ENCODE results near the gene GRK5.

GRK5 gene

DNA sequence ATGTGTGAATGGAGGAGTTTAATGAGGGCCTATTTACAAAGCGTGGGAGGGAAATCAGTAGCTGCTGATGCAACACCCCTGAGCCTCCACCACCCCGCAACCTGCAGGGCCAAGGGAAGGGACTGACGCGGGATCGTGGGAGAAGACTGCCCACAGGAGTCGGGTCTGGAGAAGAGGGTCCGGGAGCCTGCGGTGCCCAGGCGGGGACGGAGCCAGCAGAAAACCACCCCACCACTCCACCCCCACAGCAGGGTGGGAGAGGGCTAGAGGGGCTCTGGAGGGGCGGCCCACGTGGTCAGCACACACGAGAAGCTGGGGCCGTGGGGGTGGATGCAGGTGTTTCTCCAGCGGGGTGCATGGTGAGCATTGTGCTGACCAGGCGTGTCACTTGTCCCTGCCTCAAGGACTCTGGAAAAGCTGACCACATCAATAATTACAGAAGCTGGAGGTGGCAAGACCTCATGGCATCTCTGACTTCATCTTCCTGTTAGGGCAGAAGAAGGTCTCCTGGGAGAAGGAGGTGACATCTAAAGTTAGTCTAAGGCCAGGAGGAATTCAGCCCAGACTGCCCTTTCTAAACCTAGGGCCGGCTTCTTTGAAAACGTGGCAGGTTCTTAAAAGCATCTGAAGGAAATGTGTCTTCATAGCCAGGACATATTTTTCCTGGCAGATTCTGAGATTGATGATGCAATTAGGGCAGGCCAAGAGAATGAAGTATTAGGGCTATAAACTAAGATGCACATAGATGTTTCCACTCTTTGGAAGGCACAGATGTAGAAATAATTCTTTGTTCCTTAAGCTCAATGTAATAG, 184.3 kb downstream of the GRK5 start:
- TF ChIP-seq, protein P1, sequence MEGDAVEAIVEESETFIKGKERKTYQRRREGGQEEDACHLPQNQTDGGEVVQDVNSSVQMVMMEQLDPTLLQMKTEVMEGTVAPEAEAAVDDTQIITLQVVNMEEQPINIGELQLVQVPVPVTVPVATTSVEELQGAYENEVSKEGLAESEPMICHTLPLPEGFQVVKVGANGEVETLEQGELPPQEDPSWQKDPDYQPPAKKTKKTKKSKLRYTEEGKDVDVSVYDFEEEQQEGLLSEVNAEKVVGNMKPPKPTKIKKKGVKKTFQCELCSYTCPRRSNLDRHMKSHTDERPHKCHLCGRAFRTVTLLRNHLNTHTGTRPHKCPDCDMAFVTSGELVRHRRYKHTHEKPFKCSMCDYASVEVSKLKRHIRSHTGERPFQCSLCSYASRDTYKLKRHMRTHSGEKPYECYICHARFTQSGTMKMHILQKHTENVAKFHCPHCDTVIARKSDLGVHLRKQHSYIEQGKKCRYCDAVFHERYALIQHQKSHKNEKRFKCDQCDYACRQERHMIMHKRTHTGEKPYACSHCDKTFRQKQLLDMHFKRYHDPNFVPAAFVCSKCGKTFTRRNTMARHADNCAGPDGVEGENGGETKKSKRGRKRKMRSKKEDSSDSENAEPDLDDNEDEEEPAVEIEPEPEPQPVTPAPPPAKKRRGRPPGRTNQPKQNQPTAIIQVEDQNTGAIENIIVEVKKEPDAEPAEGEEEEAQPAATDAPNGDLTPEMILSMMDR (IDR thresholded peaks at IDR 0.05; ENCODE audit: control insufficient read depth, extremely low read depth, insufficient read depth): no peak
- no peak overlapping the region for H3K4me3 ChIP-seq (ENCODE audit: low read depth, low read length)
- DNase-seq (ENCODE audit: low read depth): no peak

DNA sequence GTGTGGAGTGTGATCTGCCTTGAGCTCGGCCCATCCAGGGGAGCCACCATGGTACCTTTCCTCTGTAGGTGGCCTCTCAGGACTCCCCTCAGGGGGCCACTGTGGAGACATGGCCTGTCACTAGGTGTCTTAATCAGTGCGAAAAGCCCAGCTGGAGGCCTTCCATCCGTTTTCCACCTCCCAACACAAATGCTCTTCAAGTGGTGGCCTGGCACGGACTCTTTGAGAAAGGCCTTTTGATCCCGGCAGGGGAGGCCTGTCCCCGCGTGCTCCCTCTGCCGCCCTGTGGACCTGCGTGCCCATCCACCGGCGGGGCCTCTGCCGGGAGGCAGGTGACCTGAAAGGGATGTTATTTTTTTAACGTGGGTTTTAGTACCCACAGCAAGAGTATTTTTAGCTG, 185.6 kb downstream of the GRK5 start:
- TF ChIP-seq, protein P1 (IDR thresholded peaks at IDR 0.05; ENCODE audit: control insufficient read depth, extremely low read depth, insufficient read depth): no peak
- DNase-seq (ENCODE audit: low read depth): no peak
- H3K4me3 ChIP-seq (ENCODE audit: low read depth, low read length): no peak overlapping the region

DNA sequence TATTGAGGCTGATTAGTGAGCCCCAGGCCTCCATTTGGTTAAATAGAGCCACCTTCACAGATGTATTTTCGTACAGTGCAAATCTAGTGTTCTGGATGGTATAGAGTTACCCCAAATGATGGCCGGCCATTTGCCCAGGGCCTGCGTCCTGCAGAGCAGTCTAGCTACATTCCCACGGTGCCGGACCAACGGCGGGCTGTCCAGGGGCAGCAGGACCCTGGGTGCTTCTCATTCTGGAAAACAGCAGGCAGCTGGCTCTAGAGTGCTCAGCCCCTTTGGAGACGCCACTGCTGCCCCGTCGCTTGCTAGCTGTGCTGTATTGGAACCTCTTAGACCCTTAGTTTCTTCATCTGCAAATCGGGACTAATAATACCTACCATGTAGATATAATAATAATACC, 186.1 kb downstream of the GRK5 start:
- DNase-seq (ENCODE audit: low read depth): no peak
- no peak overlapping the region for H3K4me3 ChIP-seq (ENCODE audit: low read depth, low read length)
- TF ChIP-seq, protein P1 (IDR thresholded peaks at IDR 0.05; ENCODE audit: control insufficient read depth, extremely low read depth, insufficient read depth): no peak

DNA sequence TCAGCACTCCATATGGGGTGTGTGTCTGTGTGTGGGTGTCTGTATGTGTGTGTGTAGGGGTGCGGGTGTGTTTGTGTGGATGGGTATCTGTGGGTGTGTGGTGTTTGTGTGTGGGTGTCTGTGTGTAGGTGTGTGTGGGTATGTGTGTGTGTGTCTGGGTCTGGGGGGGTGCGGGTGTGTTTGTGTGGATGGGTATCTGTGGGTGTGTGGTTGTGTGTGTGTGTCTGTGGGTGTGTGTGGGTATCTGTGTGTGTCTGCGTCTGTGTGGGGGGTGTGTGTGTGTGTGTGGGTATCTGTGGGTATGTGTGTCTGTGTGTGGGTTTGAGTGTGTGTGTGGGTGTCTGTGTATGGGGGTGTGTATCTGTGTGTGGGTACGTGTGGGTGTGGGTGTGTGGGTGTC, 186.5 kb downstream of the GRK5 start:
- TF ChIP-seq, protein P1 (IDR thresholded peaks at IDR 0.05; ENCODE audit: control insufficient read depth, extremely low read depth, insufficient read depth): no peak
- no peak overlapping the region for H3K4me3 ChIP-seq (ENCODE audit: low read depth, low read length)
- DNase-seq (ENCODE audit: low read depth): no peak

DNA sequence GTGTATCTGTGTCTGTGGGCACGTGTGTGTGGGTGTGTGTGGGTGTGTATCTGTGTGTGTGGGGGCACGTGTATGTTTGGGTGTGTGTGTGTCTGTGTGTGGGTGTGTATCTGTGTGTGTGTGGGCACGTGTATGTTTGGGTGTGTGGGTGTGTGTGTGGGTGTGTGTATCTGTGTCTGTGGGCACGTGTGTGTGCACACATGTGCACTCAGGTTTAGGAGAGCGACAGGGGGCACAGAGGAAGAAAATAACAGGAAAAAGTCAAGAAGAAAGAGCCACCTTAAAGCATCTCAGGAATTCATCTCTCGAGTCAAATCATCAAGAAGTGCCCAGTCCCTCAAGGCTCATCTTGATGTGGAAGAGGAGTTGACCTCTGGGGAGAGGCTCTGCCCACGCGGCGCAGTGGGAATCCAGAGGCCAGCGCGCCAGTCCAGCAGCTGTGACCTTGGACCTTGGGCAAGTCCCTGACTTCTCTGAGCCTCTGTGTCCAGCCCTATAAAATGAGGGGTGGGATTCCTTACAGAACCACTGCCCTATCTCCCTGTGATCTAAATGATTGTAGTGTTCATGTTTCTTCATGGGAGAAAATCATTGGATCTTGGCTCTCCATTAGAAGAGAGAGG, 187.4 kb downstream of the GRK5 start:
- no peak overlapping the region for H3K4me3 ChIP-seq (ENCODE audit: low read depth, low read length)
- DNase-seq (ENCODE audit: low read depth): no peak
- TF ChIP-seq, protein P1 (IDR thresholded peaks at IDR 0.05; ENCODE audit: control insufficient read depth, extremely low read depth, insufficient read depth): no peak

DNA sequence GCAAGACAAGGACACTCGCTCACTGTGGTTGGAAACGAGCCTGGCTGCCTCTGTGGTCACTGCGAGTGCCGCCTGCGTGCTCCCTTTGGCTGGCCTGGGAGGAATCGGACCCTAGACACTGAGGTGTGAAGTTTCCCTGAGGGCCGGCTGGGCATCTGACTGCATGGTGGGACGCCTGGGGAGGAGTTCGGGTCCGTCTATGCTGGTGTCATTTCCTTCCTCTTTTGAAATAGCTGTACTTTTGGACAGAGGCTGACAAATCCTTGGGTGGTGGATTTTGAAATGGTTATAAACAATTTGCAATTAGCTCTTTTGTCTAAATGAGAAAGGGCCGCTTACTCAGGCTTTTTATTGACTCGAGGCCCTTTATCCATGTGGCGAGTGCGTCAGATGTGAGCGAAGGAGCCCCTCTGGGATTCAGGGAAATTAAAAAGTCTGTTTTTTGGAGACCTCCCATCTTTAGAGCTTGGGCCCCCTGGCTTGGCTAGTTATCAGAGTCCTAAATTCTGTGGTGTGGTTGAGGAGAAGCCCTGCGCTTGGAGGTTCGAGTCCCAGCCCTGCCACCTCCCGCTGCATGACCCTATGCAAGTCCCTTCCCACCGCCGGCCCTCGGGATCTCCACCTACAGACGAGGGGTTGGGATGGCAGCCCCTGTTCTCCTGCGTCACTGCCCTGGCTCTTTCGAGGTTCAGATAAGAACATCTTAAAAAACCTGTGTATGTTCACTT, 188.1 kb downstream of the GRK5 start:
- no peak for DNase-seq (ENCODE audit: low read depth)
- no peak overlapping the region for H3K4me3 ChIP-seq (ENCODE audit: low read depth, low read length)
- TF ChIP-seq, protein P1 (IDR thresholded peaks at IDR 0.05; ENCODE audit: control insufficient read depth, extremely low read depth, insufficient read depth): no peak
